SK-N-SH (cell line): Measurements from ENCODE around the gene RNASEH2B. TPM values are rescaled to one million over a fixed set of nuclear protein-coding genes. Genes with fewer than 3 reads are reported as not detected.

Experiments used
- CTCF ChIA-PET: fragments of 300-600, 350-600 bp; formaldehyde crosslinking; extraction: SDS; loops from one replicate; lab custom pipeline; 2021; lab: Yijun Ruan, JAX
- POLR2A ChIA-PET: fragments of 350-600 bp; sonication (Branson Sonifier 250); formaldehyde crosslinking; extraction: SDS; loops from one replicate; lab custom pipeline; 2020; ENCODE audit warnings: antibody characterized with exemption, inconsistent platforms; lab: Yijun Ruan, JAX
- DNase-seq: peaks from one replicate; pipeline ENCODE4 v3.0.0; 2012
- H2AFZ ChIP-seq: fragments of 200-600 bp; sonication (generic); 2 replicates; pipeline ENCODE4 v1.8.1; 2016; ENCODE audit warnings: antibody characterized with exemption, mild to moderate bottlenecking, low read depth
- H3F3A ChIP-seq: fragments of 200-600 bp; sonication (generic); replicated peaks from 2 replicates; pipeline ENCODE3; 2016; ENCODE audit warnings: antibody characterized with exemption, mild to moderate bottlenecking; ENCODE audit not compliant: insufficient read depth
- H3K27ac ChIP-seq, 2 experiments: fragments of 200-500 bp in 1 of 2; fragments of 200-600 bp in 1 of 2; sonication (Bioruptor generic) in 1 of 2; sonication (generic), shearing (Covaris generic) in 1 of 2; 2 replicates each; pipeline versions ENCODE4 v1.5.1 to v1.6.1; 2014 to 2016; ENCODE audit warnings: low read depth in 2 of 2, inconsistent platforms in 1 of 2, low read length in 1 of 2, mild to moderate bottlenecking in 1 of 2, mixed read lengths in 1 of 2
- H3K27me3 ChIP-seq: fragments of 200-600 bp; sonication (generic), shearing (Covaris generic); 2 replicates; pipeline ENCODE4 v1.6.1; 2016; ENCODE audit warnings: mixed run types; ENCODE audit not compliant: insufficient read depth
- H3K36me3 ChIP-seq, 2 experiments: fragments of 200-500 bp in 1 of 2; fragments of 200-600 bp in 1 of 2; sonication (Bioruptor generic) in 1 of 2; sonication (generic) in 1 of 2; replicated peaks in 1 of 2; 2 replicates each; pipeline versions ENCODE3 to v1.5.1; 2014 to 2016; ENCODE audit warnings: low read length in 1 of 2, mild to moderate bottlenecking in 1 of 2; ENCODE audit not compliant: insufficient read depth in 2 of 2, control insufficient read depth in 1 of 2
- H3K4me1 ChIP-seq, 2 experiments: fragments of 200-500 bp in 1 of 2; fragments of 200-600 bp in 1 of 2; sonication (Bioruptor generic) in 1 of 2; sonication (generic), shearing (Covaris generic) in 1 of 2; 2 replicates each; pipeline versions ENCODE4 v1.5.1 to v1.6.1; 2014 to 2016; ENCODE audit warnings: low read depth in 1 of 2, low read length in 1 of 2, mixed run types in 1 of 2; ENCODE audit not compliant: insufficient read depth in 2 of 2, control insufficient read depth in 1 of 2
- H3K4me2 ChIP-seq: fragments of 200-600 bp; sonication (generic), shearing (Covaris generic); 2 replicates; pipeline ENCODE4 v1.6.1; 2017; ENCODE audit warnings: mixed run types
- H3K4me3 ChIP-seq, 2 experiments: fragments of 200-500 bp in 1 of 2; fragments of 200-600 bp in 1 of 2; sonication (Bioruptor generic) in 1 of 2; sonication (generic), shearing (Covaris generic) in 1 of 2; 2 replicates each; pipeline versions ENCODE4 v1.5.1 to v1.8.1; 2014 to 2016; ENCODE audit warnings: low read depth in 2 of 2, inconsistent platforms in 1 of 2, low read length in 1 of 2, mild to moderate bottlenecking in 1 of 2, mixed read lengths in 1 of 2, moderate library complexity in 1 of 2
- H3K79me2 ChIP-seq: fragments of 200-600 bp; sonication (generic); 2 replicates; pipeline ENCODE4 v1.8.1; 2017; ENCODE audit warnings: mild to moderate bottlenecking; ENCODE audit not compliant: insufficient read depth
- H3K9ac ChIP-seq: fragments of 200-600 bp; sonication (generic); 2 replicates; pipeline ENCODE4 v1.6.1; 2017; ENCODE audit warnings: mixed run types
- H3K9me2 ChIP-seq: fragments of 200-600 bp; sonication (generic); 2 replicates; pipeline ENCODE4 v1.6.1; 2017; ENCODE audit warnings: mixed run types
- H3K9me3 ChIP-seq: fragments of 200-600 bp; sonication (generic); 2 replicates; pipeline ENCODE4 v1.6.1; 2017; ENCODE audit warnings: mixed run types, mild to moderate bottlenecking, moderate library complexity
- H4K20me1 ChIP-seq: fragments of 200-600 bp; sonication (generic); 2 replicates; pipeline ENCODE4 v1.6.1; 2017; ENCODE audit warnings: mild to moderate bottlenecking, mixed run types; ENCODE audit not compliant: insufficient read depth
- CHD2 ChIP-seq: fragments of 150-350 bp; IDR thresholded peaks from 2 replicates; pipeline ENCODE4 v1.6.1; 2018; ENCODE audit warnings: low read length; ENCODE audit not compliant: partially characterized antibody
- EZH2phosphoT487 ChIP-seq: fragments of 200-600 bp; sonication (generic); IDR thresholded peaks from 2 replicates; pipeline ENCODE4 v1.6.1; 2017; ENCODE audit warnings: low read depth, mixed run types, mild to moderate bottlenecking, antibody characterized with exemption, moderate library complexity, borderline replicate concordance
- FOXM1 ChIP-seq: IDR thresholded peaks from 2 replicates; pipeline ENCODE4 v1.4.0; 2012; ENCODE audit warnings: low read depth, mild to moderate bottlenecking
- GABPA ChIP-seq: IDR thresholded peaks from 2 replicates; pipeline ENCODE4 v1.4.0; 2012; ENCODE audit warnings: low read depth, mild to moderate bottlenecking
- GATA2 ChIP-seq: sonication (generic); formaldehyde crosslinking; IDR thresholded peaks from 2 replicates; pipeline ENCODE4 v1.5.0; 2020; ENCODE audit warnings: mild to moderate bottlenecking, missing genetic modification reagents
- JUND ChIP-seq: IDR thresholded peaks from 2 replicates; pipeline ENCODE4 v1.4.0; 2012
- MXI1 ChIP-seq: IDR thresholded peaks from 2 replicates; pipeline ENCODE4 v1.6.1; 2012; ENCODE audit warnings: mild to moderate bottlenecking, low read depth, low read length, improper control_type of control experiment
- NFIC ChIP-seq: IDR thresholded peaks from 2 replicates; pipeline ENCODE4 v1.4.0; 2012; ENCODE audit warnings: borderline replicate concordance
- NRF1 ChIP-seq: IDR thresholded peaks from 2 replicates; pipeline ENCODE4 v1.6.1; 2012; ENCODE audit warnings: low read depth, mild to moderate bottlenecking, low read length
- POLR2AphosphoS5 ChIP-seq: IDR thresholded peaks from 2 replicates; pipeline ENCODE4 v1.6.1; 2012; ENCODE audit warnings: low read depth, low read length
- RAD21 ChIP-seq: IDR thresholded peaks from 2 replicates; pipeline ENCODE4 v1.6.1; 2012; ENCODE audit warnings: mild to moderate bottlenecking, low read length
- RCOR1 ChIP-seq: fragments of 150-350 bp; IDR thresholded peaks from 2 replicates; pipeline ENCODE4 v1.6.1; 2017; ENCODE audit warnings: antibody characterized with exemption, low read length
- RFX5 ChIP-seq: IDR thresholded peaks from 2 replicates; pipeline ENCODE4 v1.6.1; 2012; ENCODE audit warnings: mild to moderate bottlenecking, improper control_type of control experiment, low read length
- SIN3A ChIP-seq: IDR thresholded peaks from 2 replicates; pipeline ENCODE4 v1.6.1; 2012; ENCODE audit warnings: low read depth, mild to moderate bottlenecking, low read length, moderate library complexity, borderline replicate concordance
- SMC3 ChIP-seq: IDR thresholded peaks from 2 replicates; pipeline ENCODE4 v1.6.1; 2012; ENCODE audit warnings: low read depth, low read length, improper control_type of control experiment
- TCF12 ChIP-seq: IDR thresholded peaks from 2 replicates; pipeline ENCODE4 v1.4.0; 2012
- TEAD4 ChIP-seq: IDR thresholded peaks from 2 replicates; pipeline ENCODE4 v1.4.0; 2012; ENCODE audit warnings: mild to moderate bottlenecking, borderline replicate concordance; ENCODE audit not compliant: insufficient read depth
- YY1 ChIP-seq: IDR thresholded peaks from 2 replicates; pipeline ENCODE4 v1.4.0; 2012; ENCODE audit warnings: low read depth, mild to moderate bottlenecking
- WGBS: methylation state at CpG from one replicate; pipeline ENCODE4 v1.1.6; 2017; ENCODE audit warnings: low lambda C conversion rate; 5-methylcytosine and 5-hydroxymethylcytosine counted together
- polyA plus RNA-seq, 3 experiments: library from polyadenylated mRNA; depleted of rRNA; stranded (reverse); fragments of >200 nt; gene quantifications; 2 replicates each; pipeline ENCODE4 v1.2.3, GENCODE V29; 2012
- TF ChIP-seq, protein P1 (sequence below): IDR thresholded peaks from 2 replicates; pipeline ENCODE4 v1.4.0; 2012; ENCODE audit warnings: low read depth, borderline replicate concordance
- TF ChIP-seq, protein P2 (sequence below): IDR thresholded peaks from 2 replicates; pipeline ENCODE4; 2012
- TF ChIP-seq, protein P3 (sequence below): fragments of 150-350 bp; IDR thresholded peaks from 2 replicates; pipeline ENCODE4 v1.6.1; 2017; ENCODE audit warnings: antibody characterized with exemption, low read length, low read depth, borderline replicate concordance
- TF ChIP-seq, protein P4 (sequence below): fragments of 200-600 bp; sonication (generic); IDR thresholded peaks from 2 replicates; pipeline ENCODE4 v1.6.1; 2017; ENCODE audit warnings: antibody characterized with exemption, mild to moderate bottlenecking, moderate library complexity
- TF ChIP-seq, protein P5 (sequence below): fragments of 150-350 bp; IDR thresholded peaks from 2 replicates; pipeline ENCODE4 v1.6.1; 2016; ENCODE audit warnings: mild to moderate bottlenecking, low read depth, low read length

RNASEH2B gene
- polyA plus RNA-seq, 1 of the 3 experiments (the other 2 are of a cell fraction): 13.0 TPM

DNA sequence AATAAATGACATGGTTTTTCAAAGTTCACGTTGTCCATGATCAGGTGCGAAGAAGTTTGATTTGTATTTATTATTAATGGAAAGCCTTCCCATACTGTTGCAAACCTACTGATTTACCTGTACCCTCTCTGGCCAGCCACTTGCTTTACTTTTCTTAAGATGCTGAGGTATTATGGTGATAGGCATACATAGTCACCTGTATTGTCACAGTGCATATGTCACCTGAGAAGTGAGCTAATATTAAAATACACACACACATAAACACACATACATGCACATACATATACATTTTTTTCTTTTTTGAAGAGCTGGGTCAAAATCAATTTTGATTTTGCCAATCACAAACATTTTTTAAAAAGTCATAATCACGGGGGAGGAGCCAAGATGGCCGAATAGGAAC is 72.1 kb downstream of the RNASEH2B start:
- Histone ChIP-seq H3K4me2 (no peak overlapping the region), H3K79me2 (no peaks in the 10 kb centered on the region), H3K27me3 (no peaks in the 10 kb centered on the region), H4K20me1 (no peaks in the 10 kb centered on the region), H3K9ac (no peak overlapping the region), H3F3A (no peaks in the 10 kb centered on the region), H3K4me3 (no peak overlapping the region), H3K27ac (no peak overlapping the region), H2AFZ (no peak overlapping the region), H3K36me3 (no peaks in the 10 kb centered on the region), H3K9me3 (no peaks in the 10 kb centered on the region), H3K9me2 (no peaks in the 10 kb centered on the region), H3K4me1 (no peaks in the 10 kb centered on the region)
- TF ChIP-seq, protein P1, sequence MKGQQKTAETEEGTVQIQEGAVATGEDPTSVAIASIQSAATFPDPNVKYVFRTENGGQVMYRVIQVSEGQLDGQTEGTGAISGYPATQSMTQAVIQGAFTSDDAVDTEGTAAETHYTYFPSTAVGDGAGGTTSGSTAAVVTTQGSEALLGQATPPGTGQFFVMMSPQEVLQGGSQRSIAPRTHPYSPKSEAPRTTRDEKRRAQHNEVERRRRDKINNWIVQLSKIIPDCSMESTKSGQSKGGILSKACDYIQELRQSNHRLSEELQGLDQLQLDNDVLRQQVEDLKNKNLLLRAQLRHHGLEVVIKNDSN: no peak
- TF ChIP-seq, protein P2, sequence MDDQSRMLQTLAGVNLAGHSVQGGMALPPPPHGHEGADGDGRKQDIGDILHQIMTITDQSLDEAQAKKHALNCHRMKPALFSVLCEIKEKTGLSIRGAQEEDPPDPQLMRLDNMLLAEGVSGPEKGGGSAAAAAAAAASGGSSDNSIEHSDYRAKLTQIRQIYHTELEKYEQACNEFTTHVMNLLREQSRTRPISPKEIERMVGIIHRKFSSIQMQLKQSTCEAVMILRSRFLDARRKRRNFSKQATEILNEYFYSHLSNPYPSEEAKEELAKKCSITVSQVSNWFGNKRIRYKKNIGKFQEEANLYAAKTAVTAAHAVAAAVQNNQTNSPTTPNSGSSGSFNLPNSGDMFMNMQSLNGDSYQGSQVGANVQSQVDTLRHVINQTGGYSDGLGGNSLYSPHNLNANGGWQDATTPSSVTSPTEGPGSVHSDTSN: no peak
- no peak for TF ChIP-seq TCF12
- TF ChIP-seq SIN3A: no peak
- TF ChIP-seq NFIC: no peak
- TF ChIP-seq GATA2 (CRISPR knock-in tag): no peak
- TF ChIP-seq EZH2phosphoT487: no peak
- TF ChIP-seq RCOR1: no peak
- TF ChIP-seq JUND: no peak
- no peak for TF ChIP-seq RFX5
- TF ChIP-seq RAD21: no peak
- TF ChIP-seq CHD2: no peak
- TF ChIP-seq, protein P3, sequence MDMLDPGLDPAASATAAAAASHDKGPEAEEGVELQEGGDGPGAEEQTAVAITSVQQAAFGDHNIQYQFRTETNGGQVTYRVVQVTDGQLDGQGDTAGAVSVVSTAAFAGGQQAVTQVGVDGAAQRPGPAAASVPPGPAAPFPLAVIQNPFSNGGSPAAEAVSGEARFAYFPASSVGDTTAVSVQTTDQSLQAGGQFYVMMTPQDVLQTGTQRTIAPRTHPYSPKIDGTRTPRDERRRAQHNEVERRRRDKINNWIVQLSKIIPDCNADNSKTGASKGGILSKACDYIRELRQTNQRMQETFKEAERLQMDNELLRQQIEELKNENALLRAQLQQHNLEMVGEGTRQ: no peak
- TF ChIP-seq TEAD4: no peak
- POLR2A ChIA-PET: no interaction called here
- CTCF ChIA-PET: interaction anchor here (1.8 kb wide), 1 partner anchor 8 kb away, joined by 4 read pairs; no protein-coding TSS in a partner anchor
- 90% methylated on average over 4 of the region's 4 CpGs for WGBS
- no peak for DNase-seq

DNA sequence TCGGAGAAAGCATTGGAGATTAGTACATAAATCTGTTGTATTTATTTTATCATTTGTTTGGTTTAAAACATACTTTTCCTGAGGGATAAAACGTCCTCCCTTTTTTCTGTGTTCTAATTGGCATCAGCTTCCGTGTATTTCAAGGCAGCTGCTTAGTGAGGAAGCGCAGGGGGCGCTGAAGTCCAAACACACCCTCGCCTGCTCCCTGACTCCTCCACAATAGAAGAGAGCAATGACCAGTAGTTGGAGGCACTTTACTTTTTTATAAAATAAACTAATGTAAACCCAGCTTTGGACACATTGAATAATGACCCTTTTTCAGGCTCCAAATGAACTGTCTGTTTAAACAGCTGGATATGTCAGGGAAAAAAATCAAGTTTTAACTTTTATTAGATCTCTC is 79.9 kb downstream of the RNASEH2B start:
- Histone ChIP-seq H3K36me3 (no peaks in the 10 kb centered on the region), H4K20me1 (no peaks in the 10 kb centered on the region), H3K4me1 (no peaks in the 10 kb centered on the region; a peak in 1 of 4 replicates), H3K27me3 (no peaks in the 10 kb centered on the region), H3K9me3 (no peaks in the 10 kb centered on the region), H2AFZ (no peak overlapping the region), H3K9ac (no peak overlapping the region), H3F3A (no peaks in the 10 kb centered on the region), H3K4me3 (no peak overlapping the region), H3K79me2 (no peaks in the 10 kb centered on the region), H3K4me2 (no peak overlapping the region), H3K27ac (no peak overlapping the region), H3K9me2 (no peaks in the 10 kb centered on the region)
- DNase-seq: peak; percentile 30
- 50% methylated on average over 6 of the region's 6 CpGs for WGBS
- ChIA-PET CTCF (interaction anchor here (0.6 to 1.8 kb wide), 9 partner anchors 9 to 982 kb away, joined by 3 to 6 read pairs (median 3); no protein-coding TSS in a partner anchor), POLR2A (no interaction called here)
- TF ChIP-seq RAD21 (peak; percentile 44), GABPA (no peak), EZH2phosphoT487 (no peak), RCOR1 (no peak), MXI1 (no peak), NRF1 (no peak), POLR2AphosphoS5 (no peak), CHD2 (no peak), FOXM1 (no peak), YY1 (no peak), SMC3 (peak; percentile 6; the same call in 1 of the 2 replicates)
- TF ChIP-seq, protein P3: no peak
- TF ChIP-seq, protein P4, sequence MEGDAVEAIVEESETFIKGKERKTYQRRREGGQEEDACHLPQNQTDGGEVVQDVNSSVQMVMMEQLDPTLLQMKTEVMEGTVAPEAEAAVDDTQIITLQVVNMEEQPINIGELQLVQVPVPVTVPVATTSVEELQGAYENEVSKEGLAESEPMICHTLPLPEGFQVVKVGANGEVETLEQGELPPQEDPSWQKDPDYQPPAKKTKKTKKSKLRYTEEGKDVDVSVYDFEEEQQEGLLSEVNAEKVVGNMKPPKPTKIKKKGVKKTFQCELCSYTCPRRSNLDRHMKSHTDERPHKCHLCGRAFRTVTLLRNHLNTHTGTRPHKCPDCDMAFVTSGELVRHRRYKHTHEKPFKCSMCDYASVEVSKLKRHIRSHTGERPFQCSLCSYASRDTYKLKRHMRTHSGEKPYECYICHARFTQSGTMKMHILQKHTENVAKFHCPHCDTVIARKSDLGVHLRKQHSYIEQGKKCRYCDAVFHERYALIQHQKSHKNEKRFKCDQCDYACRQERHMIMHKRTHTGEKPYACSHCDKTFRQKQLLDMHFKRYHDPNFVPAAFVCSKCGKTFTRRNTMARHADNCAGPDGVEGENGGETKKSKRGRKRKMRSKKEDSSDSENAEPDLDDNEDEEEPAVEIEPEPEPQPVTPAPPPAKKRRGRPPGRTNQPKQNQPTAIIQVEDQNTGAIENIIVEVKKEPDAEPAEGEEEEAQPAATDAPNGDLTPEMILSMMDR: no peak
- TF ChIP-seq, protein P5, sequence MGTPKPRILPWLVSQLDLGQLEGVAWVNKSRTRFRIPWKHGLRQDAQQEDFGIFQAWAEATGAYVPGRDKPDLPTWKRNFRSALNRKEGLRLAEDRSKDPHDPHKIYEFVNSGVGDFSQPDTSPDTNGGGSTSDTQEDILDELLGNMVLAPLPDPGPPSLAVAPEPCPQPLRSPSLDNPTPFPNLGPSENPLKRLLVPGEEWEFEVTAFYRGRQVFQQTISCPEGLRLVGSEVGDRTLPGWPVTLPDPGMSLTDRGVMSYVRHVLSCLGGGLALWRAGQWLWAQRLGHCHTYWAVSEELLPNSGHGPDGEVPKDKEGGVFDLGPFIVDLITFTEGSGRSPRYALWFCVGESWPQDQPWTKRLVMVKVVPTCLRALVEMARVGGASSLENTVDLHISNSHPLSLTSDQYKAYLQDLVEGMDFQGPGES: no peak
